Stomach (tissue), 4 donors: ENCODE results near the gene ADAM15.

ENCODE experiments used
- POLR2A ChIP-seq, 4 donors: fragments of 450-650 bp; IDR thresholded peaks; one replicate each; pipeline ENCODE4 v1.6.1; 2016; ENCODE audit warnings: antibody characterized with exemption in 4 of 4, control low read depth in 2 of 4, mild to moderate bottlenecking in 1 of 4, moderate library complexity in 1 of 4
- TF ChIP-seq, protein P1 (sequence below), 7 experiments: fragments of 450-650 bp in 4 of 7; fragments of 200-600 bp in 3 of 7; sonication (generic) in 3 of 7; IDR thresholded peaks; one replicate each; pipeline ENCODE4 v1.5.1; 2016 to 2019; ENCODE audit warnings: antibody characterized with exemption in 7 of 7, control low read depth in 2 of 7, mild to moderate bottlenecking in 1 of 7

DNA sequence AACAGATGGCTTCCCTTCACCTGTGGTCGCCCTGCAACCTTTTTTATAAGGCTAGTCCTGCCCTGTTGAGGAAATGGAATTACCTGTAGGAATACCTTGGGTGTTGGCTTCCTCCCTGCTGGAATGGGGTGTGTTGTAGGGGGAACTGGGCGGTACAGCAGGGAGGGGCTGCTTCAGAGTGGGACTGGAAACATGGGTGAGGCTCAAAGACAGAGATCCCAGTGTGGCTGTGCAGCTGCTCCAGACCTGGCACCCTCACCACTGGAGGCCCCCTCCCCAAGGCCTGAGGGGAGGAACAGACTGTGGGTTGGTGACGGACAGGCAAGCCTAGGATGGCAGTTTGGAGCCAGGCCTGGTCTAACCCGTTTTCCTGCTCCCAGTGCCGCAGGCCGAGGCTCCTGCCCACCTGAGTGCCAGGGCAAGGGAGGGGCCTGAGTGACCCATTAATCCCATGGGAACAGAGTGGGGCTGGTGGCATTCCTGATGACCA is 32.0 kb downstream of the ADAM15 start:
- TF ChIP-seq POLR2A (IDR thresholded peaks at IDR 0.05), result no peak
- TF ChIP-seq, protein P1, sequence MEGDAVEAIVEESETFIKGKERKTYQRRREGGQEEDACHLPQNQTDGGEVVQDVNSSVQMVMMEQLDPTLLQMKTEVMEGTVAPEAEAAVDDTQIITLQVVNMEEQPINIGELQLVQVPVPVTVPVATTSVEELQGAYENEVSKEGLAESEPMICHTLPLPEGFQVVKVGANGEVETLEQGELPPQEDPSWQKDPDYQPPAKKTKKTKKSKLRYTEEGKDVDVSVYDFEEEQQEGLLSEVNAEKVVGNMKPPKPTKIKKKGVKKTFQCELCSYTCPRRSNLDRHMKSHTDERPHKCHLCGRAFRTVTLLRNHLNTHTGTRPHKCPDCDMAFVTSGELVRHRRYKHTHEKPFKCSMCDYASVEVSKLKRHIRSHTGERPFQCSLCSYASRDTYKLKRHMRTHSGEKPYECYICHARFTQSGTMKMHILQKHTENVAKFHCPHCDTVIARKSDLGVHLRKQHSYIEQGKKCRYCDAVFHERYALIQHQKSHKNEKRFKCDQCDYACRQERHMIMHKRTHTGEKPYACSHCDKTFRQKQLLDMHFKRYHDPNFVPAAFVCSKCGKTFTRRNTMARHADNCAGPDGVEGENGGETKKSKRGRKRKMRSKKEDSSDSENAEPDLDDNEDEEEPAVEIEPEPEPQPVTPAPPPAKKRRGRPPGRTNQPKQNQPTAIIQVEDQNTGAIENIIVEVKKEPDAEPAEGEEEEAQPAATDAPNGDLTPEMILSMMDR (IDR thresholded peaks at IDR 0.05), result no peak
